ENCODE data around the gene TSPOAP1. TPM values are rescaled to one million over a fixed set of nuclear protein-coding genes. Genes with fewer than 3 reads are reported as not detected.

The TSPOAP1 gene
- total RNA-seq, 1 experiment from 2014 or later = 10.9 TPM

DNA sequence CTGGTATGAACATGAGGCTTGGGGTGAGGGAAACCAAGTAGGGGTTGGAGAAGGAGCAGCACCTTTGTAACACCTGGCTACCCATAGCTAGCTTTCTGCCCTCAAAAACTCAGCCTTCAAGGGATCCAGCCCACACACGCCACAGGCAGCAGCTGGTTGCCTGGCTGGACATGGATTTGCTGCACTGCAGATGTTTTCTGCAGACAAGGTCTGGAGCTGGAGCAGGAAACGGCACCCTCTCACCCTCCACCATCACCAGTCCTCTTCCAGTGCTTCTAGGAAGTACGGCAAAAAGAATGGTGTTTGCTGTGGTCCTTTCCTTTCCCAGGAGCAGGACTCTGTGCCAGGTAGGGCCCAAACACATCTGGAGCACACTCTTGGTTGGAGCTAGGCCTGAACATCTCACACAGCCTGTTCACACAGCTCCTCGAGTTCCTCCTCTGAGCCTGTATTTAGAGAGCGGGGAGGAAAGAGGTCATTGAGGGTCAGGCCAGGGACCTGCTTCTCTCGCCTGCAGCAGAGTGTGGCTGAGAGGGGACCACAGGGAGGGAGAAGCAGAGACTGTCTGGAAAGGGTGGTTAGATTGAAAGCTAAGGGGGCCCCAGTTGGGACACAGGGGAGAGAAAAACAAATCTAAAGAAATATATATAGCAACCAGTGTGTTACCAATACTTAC lies 26.1 kb upstream of the TSPOAP1 start (continued):
- TF ChIP-seq ELF4 (CRISPR knock-in tag; IDR thresholded peaks at IDR 0.05; ENCODE audit: low read depth) (no peak), NFE2L1 (CRISPR knock-in tag; IDR thresholded peaks at IDR 0.05) (no peak), SMAD3 (CRISPR knock-in tag; IDR thresholded peaks at IDR 0.05; ENCODE audit: borderline replicate concordance) (no peak), PRRX2 (CRISPR knock-in tag; IDR thresholded peaks at IDR 0.05) (no peak), NR3C1 (CRISPR knock-in tag; conservative IDR thresholded peaks at IDR 0.05; ENCODE audit: low read depth) (no peak), JAZF1 (CRISPR knock-in tag; IDR thresholded peaks at IDR 0.05) (no peak), FOXP1 (CRISPR knock-in tag; IDR thresholded peaks at IDR 0.05; ENCODE audit: borderline replicate concordance) (no peak)
- TF ChIP-seq, protein P1, sequence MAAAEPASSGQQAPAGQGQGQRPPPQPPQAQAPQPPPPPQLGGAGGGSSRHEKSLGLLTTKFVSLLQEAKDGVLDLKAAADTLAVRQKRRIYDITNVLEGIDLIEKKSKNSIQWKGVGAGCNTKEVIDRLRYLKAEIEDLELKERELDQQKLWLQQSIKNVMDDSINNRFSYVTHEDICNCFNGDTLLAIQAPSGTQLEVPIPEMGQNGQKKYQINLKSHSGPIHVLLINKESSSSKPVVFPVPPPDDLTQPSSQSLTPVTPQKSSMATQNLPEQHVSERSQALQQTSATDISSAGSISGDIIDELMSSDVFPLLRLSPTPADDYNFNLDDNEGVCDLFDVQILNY (CRISPR knock-in tag; IDR thresholded peaks at IDR 0.05) = no peak
- TF ChIP-seq, protein P2, sequence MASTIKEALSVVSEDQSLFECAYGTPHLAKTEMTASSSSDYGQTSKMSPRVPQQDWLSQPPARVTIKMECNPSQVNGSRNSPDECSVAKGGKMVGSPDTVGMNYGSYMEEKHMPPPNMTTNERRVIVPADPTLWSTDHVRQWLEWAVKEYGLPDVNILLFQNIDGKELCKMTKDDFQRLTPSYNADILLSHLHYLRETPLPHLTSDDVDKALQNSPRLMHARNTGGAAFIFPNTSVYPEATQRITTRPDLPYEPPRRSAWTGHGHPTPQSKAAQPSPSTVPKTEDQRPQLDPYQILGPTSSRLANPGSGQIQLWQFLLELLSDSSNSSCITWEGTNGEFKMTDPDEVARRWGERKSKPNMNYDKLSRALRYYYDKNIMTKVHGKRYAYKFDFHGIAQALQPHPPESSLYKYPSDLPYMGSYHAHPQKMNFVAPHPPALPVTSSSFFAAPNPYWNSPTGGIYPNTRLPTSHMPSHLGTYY (CRISPR knock-in tag; IDR thresholded peaks at IDR 0.05) = no peak

DNA sequence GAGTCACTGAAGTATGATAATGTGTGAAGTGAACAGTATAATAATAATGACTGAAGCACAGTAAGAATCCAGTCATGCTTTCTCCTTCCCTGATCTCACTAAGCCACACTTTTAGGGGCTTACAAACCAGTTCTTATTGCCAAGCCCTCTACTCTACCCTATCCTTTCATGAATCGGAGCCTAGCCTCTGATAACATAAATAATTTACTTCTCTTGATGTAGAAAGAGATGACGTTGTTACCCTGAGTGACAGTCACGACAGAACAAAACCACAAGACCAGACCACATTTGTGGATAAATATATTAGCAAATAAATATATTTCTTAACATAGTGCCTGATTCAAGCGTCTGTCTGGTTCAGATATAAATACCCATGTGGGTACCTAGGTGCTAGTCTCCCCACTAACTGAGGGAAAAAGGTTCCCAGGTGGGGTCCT lies 24.8 kb upstream of the TSPOAP1 start:
- peak overlapping the region; percentile 100 for H3K4me3 Mint-ChIP-seq
- CTCF ChIA-PET = interaction anchor here (1.0 to 4.0 kb wide), 9 partner anchors 16 to 104 kb away, joined by 3 to 54 read pairs (median 10); partner anchors contain the start of genes RNF43 and TSPOAP1
- no peaks in the 10 kb centered on the region for H3K9me3 Mint-ChIP-seq
- H3K27me3 Mint-ChIP-seq (ENCODE audit: low read depth) = no peaks in the 10 kb centered on the region; the same call in 1 of the 2 replicates
- H3K36me3 Mint-ChIP-seq = peaks cover 23% of the 10 kb centered on the region
- ATAC-seq (no peak), DNase-seq (ENCODE audit: low spot score) (no peak)
- POLR2A ChIA-PET = interaction anchor here (0.8 to 4.4 kb wide), 8 partner anchors 11 to 64 kb away, joined by 3 to 61 read pairs (median 8); partner anchors contain the start of gene RNF43
- no peak for TF ChIP-seq GABPB1 (CRISPR knock-in tag; IDR thresholded peaks at IDR 0.05)
- TF ChIP-seq, protein P3, sequence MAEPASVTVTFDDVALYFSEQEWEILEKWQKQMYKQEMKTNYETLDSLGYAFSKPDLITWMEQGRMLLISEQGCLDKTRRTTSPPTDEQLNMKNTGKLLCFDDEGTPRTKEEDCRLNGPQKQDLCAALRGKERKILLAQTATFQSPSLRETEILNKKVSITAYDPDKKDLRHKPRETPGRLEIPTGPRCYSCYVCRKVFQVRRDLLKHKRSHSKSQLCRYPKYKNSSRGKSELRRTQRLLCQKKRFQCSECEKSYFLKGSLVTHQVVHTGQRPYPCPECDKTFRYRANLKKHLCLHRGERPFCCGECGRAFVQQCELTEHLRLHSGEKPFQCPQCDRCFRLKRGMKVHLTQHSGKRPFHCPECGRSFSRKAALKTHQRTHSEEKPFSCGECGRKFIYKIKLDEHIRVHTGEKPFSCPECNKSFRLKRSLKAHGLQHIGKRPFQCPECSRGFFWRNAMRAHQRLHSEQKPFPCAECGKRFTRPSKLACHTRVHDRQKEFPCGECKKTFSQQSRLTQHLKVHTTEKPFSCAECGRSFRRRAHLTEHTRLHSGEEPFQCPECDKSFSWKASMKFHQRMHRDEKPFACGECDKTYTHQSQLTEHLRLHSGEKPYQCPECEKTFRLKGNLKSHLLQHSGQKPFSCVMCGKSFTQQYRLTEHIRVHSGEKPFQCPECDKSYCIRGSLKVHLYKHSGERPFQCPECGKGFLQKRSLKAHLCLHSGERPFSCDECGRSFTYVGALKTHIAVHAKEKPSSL (CRISPR knock-in tag; conservative IDR thresholded peaks at IDR 0.05) = no peak
- TF ChIP-seq, protein P2 (CRISPR knock-in tag; IDR thresholded peaks at IDR 0.05) = no peak
- TF ChIP-seq JAZF1 (CRISPR knock-in tag; IDR thresholded peaks at IDR 0.05) = no peak
- TF ChIP-seq, protein P4, sequence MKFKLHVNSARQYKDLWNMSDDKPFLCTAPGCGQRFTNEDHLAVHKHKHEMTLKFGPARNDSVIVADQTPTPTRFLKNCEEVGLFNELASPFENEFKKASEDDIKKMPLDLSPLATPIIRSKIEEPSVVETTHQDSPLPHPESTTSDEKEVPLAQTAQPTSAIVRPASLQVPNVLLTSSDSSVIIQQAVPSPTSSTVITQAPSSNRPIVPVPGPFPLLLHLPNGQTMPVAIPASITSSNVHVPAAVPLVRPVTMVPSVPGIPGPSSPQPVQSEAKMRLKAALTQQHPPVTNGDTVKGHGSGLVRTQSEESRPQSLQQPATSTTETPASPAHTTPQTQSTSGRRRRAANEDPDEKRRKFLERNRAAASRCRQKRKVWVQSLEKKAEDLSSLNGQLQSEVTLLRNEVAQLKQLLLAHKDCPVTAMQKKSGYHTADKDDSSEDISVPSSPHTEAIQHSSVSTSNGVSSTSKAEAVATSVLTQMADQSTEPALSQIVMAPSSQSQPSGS (CRISPR knock-in tag; IDR thresholded peaks at IDR 0.05; ENCODE audit: borderline replicate concordance, low read depth) = no peak
- no peak for TF ChIP-seq ZNF138 (CRISPR knock-in tag; conservative IDR thresholded peaks at IDR 0.05)
- TF ChIP-seq, protein P5, sequence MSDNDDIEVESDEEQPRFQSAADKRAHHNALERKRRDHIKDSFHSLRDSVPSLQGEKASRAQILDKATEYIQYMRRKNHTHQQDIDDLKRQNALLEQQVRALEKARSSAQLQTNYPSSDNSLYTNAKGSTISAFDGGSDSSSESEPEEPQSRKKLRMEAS (CRISPR knock-in tag; IDR thresholded peaks at IDR 0.05) = no peak
- TF ChIP-seq ZNF121 (CRISPR knock-in tag; IDR thresholded peaks at IDR 0.05) = no peak
- TF ChIP-seq PRRX2 (CRISPR knock-in tag; IDR thresholded peaks at IDR 0.05) = no peak
- TF ChIP-seq, protein P6, sequence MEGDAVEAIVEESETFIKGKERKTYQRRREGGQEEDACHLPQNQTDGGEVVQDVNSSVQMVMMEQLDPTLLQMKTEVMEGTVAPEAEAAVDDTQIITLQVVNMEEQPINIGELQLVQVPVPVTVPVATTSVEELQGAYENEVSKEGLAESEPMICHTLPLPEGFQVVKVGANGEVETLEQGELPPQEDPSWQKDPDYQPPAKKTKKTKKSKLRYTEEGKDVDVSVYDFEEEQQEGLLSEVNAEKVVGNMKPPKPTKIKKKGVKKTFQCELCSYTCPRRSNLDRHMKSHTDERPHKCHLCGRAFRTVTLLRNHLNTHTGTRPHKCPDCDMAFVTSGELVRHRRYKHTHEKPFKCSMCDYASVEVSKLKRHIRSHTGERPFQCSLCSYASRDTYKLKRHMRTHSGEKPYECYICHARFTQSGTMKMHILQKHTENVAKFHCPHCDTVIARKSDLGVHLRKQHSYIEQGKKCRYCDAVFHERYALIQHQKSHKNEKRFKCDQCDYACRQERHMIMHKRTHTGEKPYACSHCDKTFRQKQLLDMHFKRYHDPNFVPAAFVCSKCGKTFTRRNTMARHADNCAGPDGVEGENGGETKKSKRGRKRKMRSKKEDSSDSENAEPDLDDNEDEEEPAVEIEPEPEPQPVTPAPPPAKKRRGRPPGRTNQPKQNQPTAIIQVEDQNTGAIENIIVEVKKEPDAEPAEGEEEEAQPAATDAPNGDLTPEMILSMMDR (IDR thresholded peaks at IDR 0.05) = no peak
- peak overlapping the region; percentile 98 for H3K27ac Mint-ChIP-seq
- H3K4me1 Mint-ChIP-seq = peaks cover 19% of the 10 kb centered on the region

Data from WTC11 (cell line).